Stomach (tissue), 4 donors: Measurements from ENCODE around the gene MS4A8.

Experiments
- EP300 ChIP-seq: sonication (generic); formaldehyde crosslinking; IDR thresholded peaks from one replicate; pipeline ENCODE4 v1.6.1; 2017; ENCODE audit warnings: antibody characterized with exemption
- POLR2A ChIP-seq, 4 donors: fragments of 450-650 bp; IDR thresholded peaks; one replicate each; pipeline ENCODE4 v1.6.1; 2016; ENCODE audit warnings: antibody characterized with exemption in 4 of 4, control low read depth in 2 of 4, mild to moderate bottlenecking in 1 of 4, moderate library complexity in 1 of 4
- POLR2AphosphoS5 ChIP-seq, 3 donors: sonication (generic); formaldehyde crosslinking; IDR thresholded peaks; one replicate each; pipeline ENCODE4 v1.6.1; 2016; ENCODE audit warnings: antibody characterized with exemption in 3 of 3
- TF ChIP-seq, protein P1 (sequence below), 7 experiments: fragments of 450-650 bp in 4 of 7; fragments of 200-600 bp in 3 of 7; sonication (generic) in 3 of 7; IDR thresholded peaks; one replicate each; pipeline ENCODE4 v1.5.1; 2016 to 2019; ENCODE audit warnings: antibody characterized with exemption in 7 of 7, control low read depth in 2 of 7, mild to moderate bottlenecking in 1 of 7

DNA sequence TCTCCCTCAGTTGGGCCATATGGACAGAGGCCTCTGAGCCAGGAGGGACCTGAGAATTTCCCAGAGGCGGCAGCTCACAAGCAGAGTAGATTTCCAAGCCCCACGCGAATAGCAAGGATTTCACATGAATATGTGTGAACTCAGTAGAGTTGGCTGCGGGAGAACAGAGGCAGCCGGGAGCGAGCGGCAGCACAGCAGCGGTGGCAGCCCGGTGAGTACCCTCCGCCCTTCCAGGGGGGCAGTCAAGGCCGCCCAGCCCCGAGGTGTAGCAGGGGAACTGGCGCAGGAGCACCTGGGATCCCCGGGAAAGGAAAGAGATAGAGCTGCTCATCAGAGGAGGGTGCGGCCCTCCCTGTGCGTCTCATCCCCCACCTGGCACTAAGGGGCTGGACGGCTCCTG, 48.8 kb downstream of the MS4A8 start:
- TF ChIP-seq, protein P1, sequence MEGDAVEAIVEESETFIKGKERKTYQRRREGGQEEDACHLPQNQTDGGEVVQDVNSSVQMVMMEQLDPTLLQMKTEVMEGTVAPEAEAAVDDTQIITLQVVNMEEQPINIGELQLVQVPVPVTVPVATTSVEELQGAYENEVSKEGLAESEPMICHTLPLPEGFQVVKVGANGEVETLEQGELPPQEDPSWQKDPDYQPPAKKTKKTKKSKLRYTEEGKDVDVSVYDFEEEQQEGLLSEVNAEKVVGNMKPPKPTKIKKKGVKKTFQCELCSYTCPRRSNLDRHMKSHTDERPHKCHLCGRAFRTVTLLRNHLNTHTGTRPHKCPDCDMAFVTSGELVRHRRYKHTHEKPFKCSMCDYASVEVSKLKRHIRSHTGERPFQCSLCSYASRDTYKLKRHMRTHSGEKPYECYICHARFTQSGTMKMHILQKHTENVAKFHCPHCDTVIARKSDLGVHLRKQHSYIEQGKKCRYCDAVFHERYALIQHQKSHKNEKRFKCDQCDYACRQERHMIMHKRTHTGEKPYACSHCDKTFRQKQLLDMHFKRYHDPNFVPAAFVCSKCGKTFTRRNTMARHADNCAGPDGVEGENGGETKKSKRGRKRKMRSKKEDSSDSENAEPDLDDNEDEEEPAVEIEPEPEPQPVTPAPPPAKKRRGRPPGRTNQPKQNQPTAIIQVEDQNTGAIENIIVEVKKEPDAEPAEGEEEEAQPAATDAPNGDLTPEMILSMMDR (IDR thresholded peaks at IDR 0.05), result no peak
- TF ChIP-seq EP300, result no peak
- no peak for TF ChIP-seq POLR2A (IDR thresholded peaks at IDR 0.05)
- TF ChIP-seq POLR2AphosphoS5 (IDR thresholded peaks at IDR 0.05), result no peak
